ENCODE results near the gene GPC6. TPM values are rescaled to one million over a fixed set of nuclear protein-coding genes. Genes with fewer than 3 reads are reported as not detected.

GPC6 gene
- polyA plus RNA-seq, 1 of the 3 experiments (the other 2 are of a cell fraction) = 6.7 TPM

DNA sequence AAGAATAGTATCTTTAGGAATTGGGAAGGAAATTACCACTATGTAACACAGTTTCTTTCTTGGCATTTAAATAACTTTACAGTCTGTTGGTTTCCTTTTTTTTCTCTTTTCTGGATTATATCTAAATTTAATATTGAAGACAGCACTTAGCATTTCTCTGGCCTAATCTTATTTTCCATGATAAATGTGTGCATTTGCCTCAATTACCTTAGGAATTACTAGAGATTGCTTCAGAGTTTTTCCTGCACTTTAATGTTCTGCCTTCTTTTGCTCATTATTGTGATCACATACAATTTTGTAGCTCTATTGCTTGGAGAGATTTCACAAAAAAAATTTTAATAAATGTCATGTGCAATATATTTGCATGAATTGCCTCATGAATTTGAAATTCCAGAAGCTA is 1227.7 kb downstream of the GPC6 start:
- no peaks in the 10 kb centered on the region for H3F3A ChIP-seq (replicated peaks; ENCODE audit: insufficient read depth)
- no peak overlapping the region for H3K9ac ChIP-seq
- peak overlapping the region in 1 of 2 experiments; percentile 73; a peak in 2 of 4 replicates for H3K27ac ChIP-seq (ENCODE audit: low read depth in 2 of 2, low read length in 1 of 2)
- H3K9me2 ChIP-seq = no peaks in the 10 kb centered on the region
- no peaks in the 10 kb centered on the region for H3K9me3 ChIP-seq
- POLR2A ChIA-PET = no interaction called here
- H3K4me1 ChIP-seq (ENCODE audit: control insufficient read depth in 1 of 2, insufficient read depth in 2 of 2, low read depth in 1 of 2, low read length in 1 of 2) = peaks cover 0 to 9% of the 10 kb centered on the region in 2 experiments; a peak in 2 of 4 replicates
- H2AFZ ChIP-seq (ENCODE audit: low read depth) = no peak overlapping the region
- H4K20me1 ChIP-seq (ENCODE audit: insufficient read depth) = no peaks in the 10 kb centered on the region
- H3K4me3 ChIP-seq (ENCODE audit: low read depth in 2 of 2, low read length in 1 of 2) = no peak overlapping the region
- DNase-seq = peak; percentile 30
- CTCF ChIA-PET = interaction anchor here (0.7 to 1.5 kb wide), 5 partner anchors 18 to 696 kb away, joined by 3 to 7 read pairs (median 3); no protein-coding TSS in a partner anchor
- H3K79me2 ChIP-seq (ENCODE audit: insufficient read depth) = no peaks in the 10 kb centered on the region
- H3K27me3 ChIP-seq (ENCODE audit: insufficient read depth) = no peaks in the 10 kb centered on the region
- TF ChIP-seq ELF1 (IDR thresholded peaks at IDR 0.05) (no peak), RCOR1 (IDR thresholded peaks at IDR 0.05; ENCODE audit: low read length) (peak; percentile 92), TEAD4 (IDR thresholded peaks at IDR 0.05; ENCODE audit: borderline replicate concordance, insufficient read depth) (0 out of 2 replicates have a peak, but pooled peaks have one; percentile 37), GATA2 (CRISPR knock-in tag; IDR thresholded peaks at IDR 0.05) (peak; percentile 51; the same call in 1 of the 2 replicates), EP300 (IDR thresholded peaks at IDR 0.05; ENCODE audit: borderline replicate concordance in 1 of 2, low read depth in 1 of 2, low read length in 1 of 2) (peak in 1 of 2 experiments; percentile 86; a peak in 2 of 4 replicates)
- H3K4me2 ChIP-seq = no peak overlapping the region
- no peaks in the 10 kb centered on the region for H3K36me3 ChIP-seq (replicated peaks in 1 of 2; ENCODE audit: control insufficient read depth in 1 of 2, insufficient read depth in 2 of 2, low read length in 1 of 2)

DNA sequence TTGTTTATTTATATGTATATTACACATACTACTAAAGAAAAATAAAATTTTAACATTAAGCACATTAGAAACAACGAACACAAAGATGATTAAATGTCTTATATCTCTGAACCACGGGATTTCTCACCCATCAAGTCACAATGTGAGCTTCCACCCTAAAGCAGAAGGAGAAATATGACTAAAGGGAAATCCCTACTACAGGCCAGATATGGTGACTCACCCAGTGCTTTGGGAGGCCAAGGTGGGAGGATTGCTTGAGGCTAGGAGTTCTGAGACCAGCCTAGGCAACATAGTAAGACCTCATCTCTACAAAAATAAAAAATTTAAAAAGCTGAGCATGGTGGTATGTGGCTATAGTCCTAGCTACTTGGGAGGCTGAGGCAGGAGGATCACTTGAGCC is 1228.3 kb downstream of the GPC6 start:
- no peaks in the 10 kb centered on the region for H3K9me2 ChIP-seq
- no peak overlapping the region for H3K4me2 ChIP-seq
- no peaks in the 10 kb centered on the region for H3K9me3 ChIP-seq
- TF ChIP-seq FOSL2 (IDR thresholded peaks at IDR 0.05; ENCODE audit: borderline replicate concordance, low read depth) (no peak), JUND (IDR thresholded peaks at IDR 0.05) (no peak), FOXJ3 (CRISPR knock-in tag; IDR thresholded peaks at IDR 0.05) (no peak), NFIC (IDR thresholded peaks at IDR 0.05; ENCODE audit: borderline replicate concordance) (no peak), SIN3A (IDR thresholded peaks at IDR 0.05; ENCODE audit: borderline replicate concordance, low read depth, low read length) (no peak)
- TF ChIP-seq, protein P1, sequence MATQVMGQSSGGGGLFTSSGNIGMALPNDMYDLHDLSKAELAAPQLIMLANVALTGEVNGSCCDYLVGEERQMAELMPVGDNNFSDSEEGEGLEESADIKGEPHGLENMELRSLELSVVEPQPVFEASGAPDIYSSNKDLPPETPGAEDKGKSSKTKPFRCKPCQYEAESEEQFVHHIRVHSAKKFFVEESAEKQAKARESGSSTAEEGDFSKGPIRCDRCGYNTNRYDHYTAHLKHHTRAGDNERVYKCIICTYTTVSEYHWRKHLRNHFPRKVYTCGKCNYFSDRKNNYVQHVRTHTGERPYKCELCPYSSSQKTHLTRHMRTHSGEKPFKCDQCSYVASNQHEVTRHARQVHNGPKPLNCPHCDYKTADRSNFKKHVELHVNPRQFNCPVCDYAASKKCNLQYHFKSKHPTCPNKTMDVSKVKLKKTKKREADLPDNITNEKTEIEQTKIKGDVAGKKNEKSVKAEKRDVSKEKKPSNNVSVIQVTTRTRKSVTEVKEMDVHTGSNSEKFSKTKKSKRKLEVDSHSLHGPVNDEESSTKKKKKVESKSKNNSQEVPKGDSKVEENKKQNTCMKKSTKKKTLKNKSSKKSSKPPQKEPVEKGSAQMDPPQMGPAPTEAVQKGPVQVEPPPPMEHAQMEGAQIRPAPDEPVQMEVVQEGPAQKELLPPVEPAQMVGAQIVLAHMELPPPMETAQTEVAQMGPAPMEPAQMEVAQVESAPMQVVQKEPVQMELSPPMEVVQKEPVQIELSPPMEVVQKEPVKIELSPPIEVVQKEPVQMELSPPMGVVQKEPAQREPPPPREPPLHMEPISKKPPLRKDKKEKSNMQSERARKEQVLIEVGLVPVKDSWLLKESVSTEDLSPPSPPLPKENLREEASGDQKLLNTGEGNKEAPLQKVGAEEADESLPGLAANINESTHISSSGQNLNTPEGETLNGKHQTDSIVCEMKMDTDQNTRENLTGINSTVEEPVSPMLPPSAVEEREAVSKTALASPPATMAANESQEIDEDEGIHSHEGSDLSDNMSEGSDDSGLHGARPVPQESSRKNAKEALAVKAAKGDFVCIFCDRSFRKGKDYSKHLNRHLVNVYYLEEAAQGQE (IDR thresholded peaks at IDR 0.05; ENCODE audit: low read depth, low read length) = no peak
- POLR2A ChIA-PET = no interaction called here
- H3K4me3 ChIP-seq (ENCODE audit: low read depth in 2 of 2, low read length in 1 of 2) = no peak overlapping the region
- no peaks in the 10 kb centered on the region for H4K20me1 ChIP-seq (ENCODE audit: insufficient read depth)
- H3K27ac ChIP-seq (ENCODE audit: low read depth in 2 of 2, low read length in 1 of 2) = peak overlapping the region in 1 of 2 experiments; percentile 44; a peak in 1 of 4 replicates
- no peaks in the 10 kb centered on the region for H3K36me3 ChIP-seq (replicated peaks in 1 of 2; ENCODE audit: control insufficient read depth in 1 of 2, insufficient read depth in 2 of 2, low read length in 1 of 2)
- 32% methylated on average over 2 of the region's 2 CpGs for WGBS (ENCODE audit: low lambda C conversion rate)
- no peaks in the 10 kb centered on the region for H3K79me2 ChIP-seq (ENCODE audit: insufficient read depth)
- CTCF ChIA-PET = interaction anchor here (1.1 to 1.5 kb wide), 4 partner anchors 19 to 166 kb away, joined by 3 to 6 read pairs (median 4); no protein-coding TSS in a partner anchor
- no peak overlapping the region for H2AFZ ChIP-seq (ENCODE audit: low read depth)
- DNase-seq = no peak
- H3F3A ChIP-seq (replicated peaks; ENCODE audit: insufficient read depth) = no peaks in the 10 kb centered on the region
- H3K27me3 ChIP-seq (ENCODE audit: insufficient read depth) = no peaks in the 10 kb centered on the region
- H3K9ac ChIP-seq = no peak overlapping the region
- peaks cover 0 to 9% of the 10 kb centered on the region in 2 experiments; a peak in 2 of 4 replicates for H3K4me1 ChIP-seq (ENCODE audit: control insufficient read depth in 1 of 2, insufficient read depth in 2 of 2, low read depth in 1 of 2, low read length in 1 of 2)
